T47D (cell line): ENCODE data around the gene FXN.

ENCODE experiments used
- DNase-seq, 2 experiments: peaks; one replicate each; pipeline versions ENCODE4 v3.0.0 to v3.0.0-alpha.2; 2011 to 2012; ENCODE audit warnings: low read depth in 1 of 2, low spot score in 1 of 2
- JUND ChIP-seq: IDR thresholded peaks from 2 replicates; pipeline ENCODE4 v1.6.1; 2012; ENCODE audit warnings: low read depth
- in situ Hi-C: cut with HindIII; loops from 2 replicates; pipeline ENCODE4 v1.10.0; 2016; ENCODE audit warnings: low sequenced_read_pairs, low pct_unique_long_range_greater_than_20kb

FXN gene

GRCh38 chr9:69012696-69013381 lies 22.7 kb upstream of the FXN start:
- no peak for TF ChIP-seq JUND
- no peak for DNase-seq
- in situ Hi-C loops, result no loop called here

GRCh38 chr9:69013382-69013727 lies 22.2 kb upstream of the FXN start:
- no peak for TF ChIP-seq JUND
- in situ Hi-C loops, result no loop called here
- DNase-seq, result no peak

DNA sequence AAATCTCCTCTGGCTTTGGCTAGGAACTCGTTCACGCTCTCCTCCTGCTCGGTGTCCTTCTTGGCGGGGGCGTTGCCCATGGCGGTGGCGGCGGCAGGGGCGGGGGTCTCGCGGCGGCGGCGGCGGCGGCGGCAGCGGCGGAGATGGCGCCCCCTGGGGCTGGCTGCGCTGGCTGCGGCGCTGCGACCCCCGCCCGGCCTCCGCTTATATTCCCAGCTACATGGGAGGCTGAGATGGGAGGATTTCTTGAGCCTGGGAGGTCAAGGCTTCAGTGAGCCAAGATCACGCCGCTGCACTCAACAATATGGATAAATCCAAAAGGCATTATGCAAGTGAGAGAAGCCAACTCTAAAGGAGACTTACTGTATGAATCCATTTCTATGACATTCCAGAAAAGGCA lies 21.5 kb upstream of the FXN start, which contains the start of gene PRKACG:
TSS of gene PRKACG (minus strand) at position 101 of the 400 bp plus-strand sequence. CDS start at position 80, 21 bp downstream.
- no peak for DNase-seq
- in situ Hi-C loops, result no loop called here

GRCh38 chr9:69016191-69017096 lies 19.1 kb upstream of the FXN start:
- no peak for TF ChIP-seq JUND
- in situ Hi-C loops, result no loop called here
- no peak for DNase-seq

More for the DNA sequence above, 21.5 kb upstream of the FXN start, which contains the start of gene PRKACG:
- no peak for TF ChIP-seq JUND

DNA sequence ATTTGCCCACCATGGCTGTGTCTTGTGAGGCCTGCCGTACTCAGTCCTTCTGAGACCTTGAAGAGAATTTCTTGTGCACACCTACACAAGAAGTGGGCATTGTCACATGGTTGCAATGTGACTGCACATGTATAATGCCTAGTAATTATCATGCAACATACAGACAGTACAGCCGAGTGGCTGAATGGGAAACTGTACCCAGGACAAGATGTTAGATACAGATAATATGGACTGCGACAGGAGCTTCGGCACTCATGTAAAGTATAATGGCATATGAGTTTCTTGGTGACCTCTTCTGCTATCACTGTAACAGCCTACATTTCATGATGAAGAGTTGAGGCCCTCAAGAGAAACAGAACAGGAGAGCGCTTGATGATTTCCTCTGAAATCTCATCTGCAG lies 16.8 kb upstream of the FXN start:
- in situ Hi-C loops, result no loop called here
- no peak for TF ChIP-seq JUND
- no peak for DNase-seq

DNA sequence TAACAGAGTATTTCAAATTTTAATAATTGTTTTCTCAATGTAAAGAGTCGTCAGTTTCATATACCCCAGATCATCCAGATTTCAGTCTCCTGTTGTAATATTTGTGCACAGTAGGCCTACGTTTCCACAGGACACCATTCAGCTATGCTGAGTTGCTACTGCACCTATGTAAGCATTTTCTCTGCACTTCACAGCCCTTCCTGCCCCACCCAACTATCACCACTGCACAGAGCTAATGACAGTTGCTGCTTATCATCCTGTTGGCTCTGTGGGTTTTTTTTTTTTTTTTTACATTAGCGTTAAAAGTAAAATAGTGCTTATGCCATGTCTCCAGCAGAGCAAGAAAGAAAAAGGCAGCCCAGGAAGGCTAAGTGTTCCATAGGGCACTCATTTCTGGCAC lies 15.7 kb upstream of the FXN start:
- in situ Hi-C loops, result no loop called here
- no peak for TF ChIP-seq JUND

GRCh38 chr9:69020301-69021145 lies 15.0 kb upstream of the FXN start:
- no peak for TF ChIP-seq JUND
- in situ Hi-C loops, result no loop called here
- no peak for DNase-seq

More for the DNA sequence above, 15.7 kb upstream of the FXN start:
- DNase-seq, result no peak

- in situ Hi-C loops, result no loop called here
- peak; percentile 37 to 84 for DNase-seq
- no peak for TF ChIP-seq JUND
Observed at GRCh38 chr9:69023650-69024049, 11.9 kb upstream of the FXN start.

GRCh38 chr9:69027355-69028097 lies 8.0 kb upstream of the FXN start:
- DNase-seq, result peak; percentile 31 to 68
- in situ Hi-C loops, result no loop called here
- TF ChIP-seq JUND, result no peak

DNA sequence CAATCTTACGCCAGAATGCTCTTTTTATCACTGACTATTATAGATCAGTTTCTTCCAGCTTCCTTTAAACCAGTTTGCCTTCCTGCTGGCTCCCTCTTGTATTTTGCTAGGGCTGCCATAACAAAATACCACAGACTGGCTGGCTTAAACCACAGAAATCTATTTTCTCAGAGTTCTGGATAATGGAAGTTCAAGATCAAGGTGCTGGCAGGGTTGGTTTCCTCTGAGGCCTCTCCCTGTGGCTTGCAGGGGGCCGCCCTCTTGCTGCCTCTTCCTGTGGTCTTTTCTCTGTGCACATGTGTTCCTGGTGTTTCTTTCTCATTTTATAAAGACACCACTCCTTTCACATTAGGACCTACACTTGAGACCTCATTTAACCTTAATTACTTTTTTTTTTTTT lies 6.8 kb upstream of the FXN start:
- no peak for DNase-seq
- TF ChIP-seq JUND, result no peak
- in situ Hi-C loops, result no loop called here

DNA sequence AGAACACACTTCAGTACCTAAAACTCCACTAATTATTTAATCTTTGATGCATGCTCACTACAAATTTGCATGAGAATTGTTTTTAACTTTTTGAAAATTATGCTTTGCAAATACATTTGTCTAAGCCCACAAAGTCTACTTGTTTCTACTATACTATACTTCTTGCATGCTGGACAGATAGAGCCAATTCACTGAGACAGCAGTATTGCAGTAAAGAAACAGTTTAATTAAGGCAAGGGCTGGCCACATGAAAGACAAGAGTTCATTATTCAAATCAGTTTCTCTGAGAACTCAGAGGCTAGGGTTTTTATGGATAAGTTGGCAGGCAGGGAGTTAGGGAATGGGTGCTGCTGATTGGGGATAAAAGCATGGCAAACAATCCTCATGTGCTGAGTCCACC lies 6.0 kb upstream of the FXN start:
- TF ChIP-seq JUND, result no peak
- no peak for DNase-seq
- in situ Hi-C loops, result no loop called here

DNA sequence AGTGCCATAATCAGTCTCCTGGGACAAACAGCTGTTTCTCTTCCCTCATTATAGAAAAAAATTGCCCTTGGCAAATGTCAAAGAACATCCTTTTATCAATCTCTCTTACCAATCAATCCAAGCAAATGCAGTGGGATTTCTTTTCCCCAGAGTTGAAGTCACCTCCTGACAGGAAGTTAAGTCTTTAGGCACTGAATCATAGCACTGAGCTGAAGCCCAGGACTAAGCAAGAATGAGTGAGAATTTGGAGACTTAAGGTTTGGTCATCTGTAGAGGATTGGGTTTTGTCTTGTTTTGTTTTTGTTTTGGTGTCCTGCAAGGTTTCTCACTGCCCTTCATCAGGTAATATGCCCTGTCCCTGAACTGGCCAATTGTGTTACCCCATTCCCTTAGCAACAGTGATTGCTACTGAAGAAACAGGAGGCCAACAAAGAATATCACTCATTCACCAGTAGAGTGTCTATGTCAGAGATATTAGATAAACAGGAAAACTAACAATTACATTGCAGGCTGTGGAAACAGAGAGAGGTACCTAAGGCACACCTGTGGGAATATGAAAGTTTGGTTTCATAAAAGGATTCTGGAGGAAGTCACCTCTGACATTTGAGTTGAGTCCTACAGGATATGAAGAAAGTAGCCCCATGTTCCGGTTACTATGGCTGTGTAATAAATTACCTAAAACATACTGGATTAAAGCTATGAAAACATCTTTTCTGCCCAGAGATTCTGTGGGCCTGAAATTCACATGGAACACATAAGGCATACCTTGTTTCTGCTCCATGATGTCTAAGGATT lies 4.5 kb upstream of the FXN start:
- in situ Hi-C loops, result no loop called here
- no peak for TF ChIP-seq JUND
- no peak for DNase-seq
